Liver (tissue), 3 donors: ENCODE measurements around the gene GALK2.

Source experiments
- TAF1 ChIP-seq: conservative IDR thresholded peaks from 2 replicates; pipeline ENCODE4 v1.6.1; 2016; ENCODE audit warnings: antibody characterized with exemption, mild to moderate bottlenecking
- TF ChIP-seq, protein P1 (sequence below): fragments of 150-350 bp; IDR thresholded peaks from 2 replicates; pipeline ENCODE4 v1.5.1; 2017; ENCODE audit warnings: improper control_type of control experiment, low read depth, low read length; ENCODE audit not compliant: missing input control
- donor health status: healthy.
- donor health status: healthy.

DNA sequence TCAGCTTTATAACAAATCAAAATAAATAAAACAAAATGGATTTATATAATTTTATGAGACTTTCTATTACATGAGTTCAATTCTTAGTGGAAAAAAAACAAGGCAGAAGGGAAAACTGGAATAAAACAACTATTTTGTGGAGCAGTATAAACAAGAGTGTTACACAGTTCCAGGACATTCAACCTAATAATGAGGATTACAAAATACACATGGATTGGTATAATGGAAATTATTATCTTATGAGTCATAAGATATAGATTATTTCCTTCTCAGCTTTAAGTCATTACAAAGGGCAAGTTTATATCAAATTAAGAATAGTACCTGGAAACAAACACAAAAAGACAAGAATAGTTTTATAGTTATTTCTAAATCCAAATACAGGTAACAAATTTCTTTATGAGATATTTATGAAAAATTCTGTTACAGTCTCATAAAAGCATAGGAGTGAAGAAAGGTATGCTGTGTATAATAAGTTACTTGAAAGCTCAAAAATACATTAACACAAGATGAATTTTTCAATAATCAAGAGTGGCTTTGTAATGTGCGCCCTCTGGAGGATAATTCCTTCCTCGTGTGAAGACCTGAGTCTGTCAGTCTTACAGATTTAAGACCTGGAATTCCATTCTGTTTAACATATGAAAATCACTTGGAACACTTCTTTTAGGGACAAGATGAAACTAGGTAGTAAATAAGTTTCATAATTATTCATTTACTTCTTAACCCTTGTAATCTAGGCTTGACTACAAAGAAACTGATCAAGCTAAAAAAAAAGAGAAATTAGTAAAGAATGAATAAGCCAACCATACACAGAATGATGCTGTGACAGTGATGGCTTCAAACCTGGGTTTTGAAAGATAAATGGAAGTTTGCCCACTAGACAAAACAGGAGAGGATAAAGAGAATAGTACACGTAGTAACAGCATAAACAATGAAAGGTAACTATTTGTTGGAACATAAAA is 24.1 kb upstream of the GALK2 start:
- no peak for TF ChIP-seq TAF1
- TF ChIP-seq, protein P1, sequence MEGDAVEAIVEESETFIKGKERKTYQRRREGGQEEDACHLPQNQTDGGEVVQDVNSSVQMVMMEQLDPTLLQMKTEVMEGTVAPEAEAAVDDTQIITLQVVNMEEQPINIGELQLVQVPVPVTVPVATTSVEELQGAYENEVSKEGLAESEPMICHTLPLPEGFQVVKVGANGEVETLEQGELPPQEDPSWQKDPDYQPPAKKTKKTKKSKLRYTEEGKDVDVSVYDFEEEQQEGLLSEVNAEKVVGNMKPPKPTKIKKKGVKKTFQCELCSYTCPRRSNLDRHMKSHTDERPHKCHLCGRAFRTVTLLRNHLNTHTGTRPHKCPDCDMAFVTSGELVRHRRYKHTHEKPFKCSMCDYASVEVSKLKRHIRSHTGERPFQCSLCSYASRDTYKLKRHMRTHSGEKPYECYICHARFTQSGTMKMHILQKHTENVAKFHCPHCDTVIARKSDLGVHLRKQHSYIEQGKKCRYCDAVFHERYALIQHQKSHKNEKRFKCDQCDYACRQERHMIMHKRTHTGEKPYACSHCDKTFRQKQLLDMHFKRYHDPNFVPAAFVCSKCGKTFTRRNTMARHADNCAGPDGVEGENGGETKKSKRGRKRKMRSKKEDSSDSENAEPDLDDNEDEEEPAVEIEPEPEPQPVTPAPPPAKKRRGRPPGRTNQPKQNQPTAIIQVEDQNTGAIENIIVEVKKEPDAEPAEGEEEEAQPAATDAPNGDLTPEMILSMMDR, result peak; percentile 44
